GM12878 (cell line): ENCODE data around the gene THSD4. TPM values are rescaled to one million over a fixed set of nuclear protein-coding genes. Genes with fewer than 3 reads are reported as not detected.

ENCODE experiments used
- ATAC-seq: fragments of 200-7000 bp; cut with Tn5 transposase; 3 replicates; pipeline ENCODE4 v1.9.1; 2020; ENCODE audit warnings: mild to moderate bottlenecking, moderate library complexity
- BruUV-seq: library from RNA; stranded (reverse); fragments of 400-500 nt; replicated peaks from 2 replicates; lab custom pipeline; 2021; lab: Mats Ljungman, UMichigan
- CTCF ChIA-PET: fragments of 300-600 bp; sonication (Branson Sonifier 250); formaldehyde crosslinking; extraction: SDS; loops from one replicate; lab custom pipeline; 2021; ENCODE audit warnings: inconsistent platforms; lab: Yijun Ruan, JAX
- POLR2A ChIA-PET: fragments of 350-600 bp; formaldehyde crosslinking; extraction: SDS; loops from one replicate; lab custom pipeline; 2021; ENCODE audit warnings: inconsistent platforms; lab: Charles Lee
- RAD21 ChIA-PET: fragments of 300-600 bp; sonication (Branson Sonifier 250); formaldehyde crosslinking; loops from one replicate; lab custom pipeline; 2023; ENCODE audit warnings: antibody characterized with exemption; ENCODE audit not compliant: unreplicated experiment; lab: Charles Lee
- SMC1A ChIA-PET: fragments of 300-600 bp; sonication (Branson Sonifier 250); formaldehyde crosslinking; loops from one replicate; lab custom pipeline; 2023; ENCODE audit not compliant: unreplicated experiment, uncharacterized antibody; lab: Charles Lee
- DNase-seq: peaks from one replicate; pipeline ENCODE4 v3.0.0-alpha.2; 2011; ENCODE audit warnings: low read depth, low spot score
- FAIRE-seq: peaks from 3 replicates; lab custom pipeline; 2011; peaks lifted over from hg19 to GRCh38; lab: Jason Lieb, UNC
- H2AFZ ChIP-seq: 2 replicates; pipeline ENCODE4 v1.6.0; 2011; ENCODE audit warnings: low read depth, low read length, control low read depth; ENCODE audit not compliant: control insufficient read depth
- H3K27ac ChIP-seq: 2 replicates; pipeline ENCODE4 v1.5.1; 2011; ENCODE audit warnings: control low read depth; ENCODE audit not compliant: control insufficient read depth, insufficient read depth
- H3K27me3 ChIP-seq, 2 experiments: replicated peaks in 1 of 2; 2 replicates each; pipeline versions ENCODE4 v1.6.0 to v1.6.1; 2011; ENCODE audit warnings: low read length in 1 of 2; ENCODE audit not compliant: control insufficient read depth in 2 of 2, insufficient read depth in 2 of 2
- H3K36me3 ChIP-seq, 2 experiments: 2 replicates each; pipeline ENCODE4 v1.5.1; 2011; ENCODE audit warnings: low read length in 1 of 2; ENCODE audit not compliant: control insufficient read depth in 2 of 2, insufficient read depth in 2 of 2
- H3K4me1 ChIP-seq: 2 replicates; pipeline ENCODE4 v1.6.1; 2011; ENCODE audit warnings: mild to moderate bottlenecking, low read length, moderate library complexity, mixed read lengths; ENCODE audit not compliant: control insufficient read depth, insufficient read depth
- H3K4me2 ChIP-seq: 2 replicates; pipeline ENCODE4 v1.6.0; 2011; ENCODE audit warnings: control low read depth; ENCODE audit not compliant: control insufficient read depth, insufficient read depth
- H3K4me3 ChIP-seq: fragments of 200-600 bp; sonication (generic); 2 replicates; pipeline ENCODE4 v1.5.1; 2016
- H3K79me2 ChIP-seq: 2 replicates; pipeline ENCODE4 v1.6.0; 2011; ENCODE audit warnings: low read length; ENCODE audit not compliant: control insufficient read depth, insufficient read depth
- H3K9ac ChIP-seq: 2 replicates; pipeline ENCODE4 v1.8.0; 2011; ENCODE audit warnings: low read length, control low read depth, mixed read lengths; ENCODE audit not compliant: control insufficient read depth, insufficient read depth
- H3K9me3 ChIP-seq: replicated peaks from 3 replicates; pipeline ENCODE4 v1.5.1; 2011; ENCODE audit warnings: mild to moderate bottlenecking, low read length; ENCODE audit not compliant: control insufficient read depth, insufficient read depth
- H4K20me1 ChIP-seq: 2 replicates; pipeline ENCODE4 v1.6.0; 2011; ENCODE audit not compliant: control insufficient read depth, insufficient read depth
- ATF3 ChIP-seq: IDR thresholded peaks from 2 replicates; pipeline ENCODE4 v1.6.1; 2011; ENCODE audit warnings: low read depth, mild to moderate bottlenecking, low read length, moderate library complexity, borderline replicate concordance; ENCODE audit errors: extremely low read depth
- BACH1 ChIP-seq: fragments of 450-650 bp; IDR thresholded peaks from 2 replicates; pipeline ENCODE4 v1.6.1; 2017; ENCODE audit warnings: mild to moderate bottlenecking, borderline replicate concordance
- CREB1 ChIP-seq: IDR thresholded peaks from 2 replicates; pipeline ENCODE4 v1.6.1; 2012; ENCODE audit warnings: low read depth, mild to moderate bottlenecking, inconsistent platforms
- E4F1 ChIP-seq: fragments of 450-650 bp; IDR thresholded peaks from 2 replicates; pipeline ENCODE4 v1.6.1; 2018; ENCODE audit warnings: borderline replicate concordance, mild to moderate bottlenecking; ENCODE audit not compliant: partially characterized antibody
- ESRRA ChIP-seq: IDR thresholded peaks from 2 replicates; pipeline ENCODE4 v1.6.1; 2012; ENCODE audit warnings: mild to moderate bottlenecking, low read length, improper control_type of control experiment
- EZH2 ChIP-seq: IDR thresholded peaks from 2 replicates; pipeline ENCODE4 v1.6.1; 2012; ENCODE audit warnings: low read depth, mild to moderate bottlenecking, control low read depth, inconsistent platforms, low read length, borderline replicate concordance; ENCODE audit not compliant: control insufficient read depth
- HDAC6 ChIP-seq: fragments of 200-600 bp; sonication (generic); IDR thresholded peaks from one replicate; pipeline ENCODE4 v1.8.0; 2017; ENCODE audit warnings: antibody characterized with exemption; ENCODE audit not compliant: unreplicated experiment
- JUND ChIP-seq: IDR thresholded peaks from 2 replicates; pipeline ENCODE4 v1.6.1; 2012; ENCODE audit warnings: low read depth, mild to moderate bottlenecking, low read length, improper control_type of control experiment, moderate library complexity
- MAX ChIP-seq: IDR thresholded peaks from 2 replicates; pipeline ENCODE4 v1.6.1; 2012; ENCODE audit warnings: low read depth, low read length, improper control_type of control experiment
- NFXL1 ChIP-seq: fragments of 450-650 bp; IDR thresholded peaks from 2 replicates; pipeline ENCODE4 v1.6.1; 2017; ENCODE audit warnings: antibody characterized with exemption, mild to moderate bottlenecking, borderline replicate concordance
- TCF12 ChIP-seq: IDR thresholded peaks from 2 replicates; pipeline ENCODE4 v1.6.1; 2011; ENCODE audit warnings: low read depth, mild to moderate bottlenecking, low read length
- TCF3 ChIP-seq: IDR thresholded peaks from 2 replicates; pipeline ENCODE4 v1.6.1; 2012; ENCODE audit warnings: low read depth, mild to moderate bottlenecking, low read length, borderline replicate concordance; ENCODE audit not compliant: insufficient read depth
- USF1 ChIP-seq: IDR thresholded peaks from 2 replicates; pipeline ENCODE4 v1.6.1; 2011; ENCODE audit warnings: borderline replicate concordance, low read depth, mild to moderate bottlenecking, moderate library complexity, mixed read lengths, low read length; ENCODE audit not compliant: insufficient read depth; ENCODE audit errors: extremely low read length
- ZNF217 ChIP-seq: fragments of 450-650 bp; IDR thresholded peaks from 2 replicates; pipeline ENCODE4 v1.6.1; 2017; ENCODE audit warnings: antibody characterized with exemption, mild to moderate bottlenecking
- WGBS: methylation state at CpG from one replicate; pipeline ENCODE4 v1.1.6; 2016; ENCODE audit warnings: low lambda C conversion rate; ENCODE audit not compliant: insufficient replicate concordance, insufficient coverage; ENCODE audit errors: missing lambda C conversion rate; 5-methylcytosine and 5-hydroxymethylcytosine counted together
- in situ Hi-C: fragments of 300-500 bp; cut with MboI; formaldehyde crosslinking; loops from 9 replicates; pipeline ENCODE4 v1.14.3; 2018; ENCODE audit warnings: mixed read lengths
- intact Hi-C: fragments of 100-400 bp; cut with micrococcal nuclease; formaldehyde crosslinking; loops from one replicate; pipeline ENCODE4 v1.14.2; 2022; ENCODE audit not compliant: unreplicated experiment
- polyA plus RNA-seq, 11 experiments: library from polyadenylated mRNA; depleted of rRNA in 4 of 11; unstranded in 6 of 11; stranded (reverse) in 5 of 11; fragments of >200 nt; fragmentation: Nextera tagmentation in 4 of 11; fragmentation: Illumina TruSeq in 1 of 11; extraction: Ambion mirVana in 4 of 11; extraction: Trizol in 1 of 11; gene quantifications; 1 replicate in 1 of 11; 2 replicates in 10 of 11; pipeline versions ENCODE4 v1.2.1 to v1.2.3, GENCODE V29; 2011 to 2016; ENCODE audit warnings: inconsistent platforms in 2 of 11, missing spikeins in 2 of 11, low read depth in 1 of 11
- total RNA-seq, 4 experiments: library from RNA; depleted of rRNA in 3 of 4; stranded (reverse); fragments of >200 nt in 3 of 4; fragmentation: Illumina TruSeq in 1 of 4; extraction: Trizol in 1 of 4; gene quantifications; 2 replicates each; pipeline versions ENCODE4 v1.2.1 to v1.2.3, GENCODE V29; 2013 to 2021
- TF ChIP-seq, protein P1 (sequence below): fragments of 450-650 bp; IDR thresholded peaks from 2 replicates; pipeline ENCODE4 v1.6.1; 2017; ENCODE audit warnings: low read depth, mild to moderate bottlenecking, moderate library complexity

The THSD4 gene
- total and polyA plus RNA-seq, 10 of the 15 experiments (the other 5 are each of a cell fraction or from before 2014, with no cell fraction given): 0.04 to 0.13 (median 0.05) TPM; not detected in 7

GRCh38 chr15:71092056-71092600 lies 23.1 kb upstream of the THSD4 start:
- ChIA-PET CTCF (no interaction called here), SMC1A (no interaction called here), POLR2A (no interaction called here), RAD21 (no interaction called here)
- H3K36me3 ChIP-seq: no peaks in the 10 kb centered on the region
- FAIRE-seq (no peak), ATAC-seq (no peak), DNase-seq (no peak)
- H3K4me2 ChIP-seq: no peak overlapping the region
- H4K20me1 ChIP-seq: no peaks in the 10 kb centered on the region
- in situ Hi-C loops (no loop called here), intact Hi-C loops (no loop called here)
- no TSS peak for BruUV-seq
- no peaks in the 10 kb centered on the region for H3K79me2 ChIP-seq
- H3K9ac ChIP-seq: no peak overlapping the region
- no peak overlapping the region for H3K27ac ChIP-seq
- no peaks in the 10 kb centered on the region; the same call in 2 of the 3 replicates for H3K9me3 ChIP-seq
- no peaks in the 10 kb centered on the region for H3K4me1 ChIP-seq
- TF ChIP-seq USF1: no peak
- TF ChIP-seq MAX: no peak
- no peak for TF ChIP-seq TCF12
- no peak for TF ChIP-seq ZNF217
- TF ChIP-seq, protein P1, sequence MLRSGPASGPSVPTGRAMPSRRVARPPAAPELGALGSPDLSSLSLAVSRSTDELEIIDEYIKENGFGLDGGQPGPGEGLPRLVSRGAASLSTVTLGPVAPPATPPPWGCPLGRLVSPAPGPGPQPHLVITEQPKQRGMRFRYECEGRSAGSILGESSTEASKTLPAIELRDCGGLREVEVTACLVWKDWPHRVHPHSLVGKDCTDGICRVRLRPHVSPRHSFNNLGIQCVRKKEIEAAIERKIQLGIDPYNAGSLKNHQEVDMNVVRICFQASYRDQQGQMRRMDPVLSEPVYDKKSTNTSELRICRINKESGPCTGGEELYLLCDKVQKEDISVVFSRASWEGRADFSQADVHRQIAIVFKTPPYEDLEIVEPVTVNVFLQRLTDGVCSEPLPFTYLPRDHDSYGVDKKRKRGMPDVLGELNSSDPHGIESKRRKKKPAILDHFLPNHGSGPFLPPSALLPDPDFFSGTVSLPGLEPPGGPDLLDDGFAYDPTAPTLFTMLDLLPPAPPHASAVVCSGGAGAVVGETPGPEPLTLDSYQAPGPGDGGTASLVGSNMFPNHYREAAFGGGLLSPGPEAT: no peak
- no peak for TF ChIP-seq E4F1
- no peak for TF ChIP-seq NFXL1
- no peak for TF ChIP-seq BACH1
- TF ChIP-seq HDAC6: no peak
- no peak for TF ChIP-seq EZH2
- no peak for TF ChIP-seq ESRRA
- TF ChIP-seq TCF3: no peak
- no peak for TF ChIP-seq ATF3
- no peak for TF ChIP-seq JUND
- TF ChIP-seq CREB1: no peak
- 57% methylated on average over 7 of the region's 7 CpGs for WGBS
- no peak overlapping the region for H2AFZ ChIP-seq
- H3K27me3 ChIP-seq: no peaks in the 10 kb centered on the region
- no peak overlapping the region for H3K4me3 ChIP-seq
